ENCODE measurements around the gene RPH3AL.
A peak's percentile ranks its signal among the peaks of the same experiment; 100 is the strongest.

RPH3AL gene

GRCh38 chr17:193841-194806 lies 158.5 kb downstream of the RPH3AL start:
- no peak for DNase-seq

GRCh38 chr17:193426-193810 lies 159.2 kb downstream of the RPH3AL start:
- no peak for DNase-seq

GRCh38 chr17:192666-193425 lies 159.8 kb downstream of the RPH3AL start:
- DNase-seq: no peak

- DNase-seq: no peak
Measured at GRCh38 chr17:189444-189843, 163.2 kb downstream of the RPH3AL start.

- DNase-seq: no peak
Measured at GRCh38 chr17:187130-187529, 165.5 kb downstream of the RPH3AL start.

- peak; percentile 37 for DNase-seq
Measured at GRCh38 chr17:185445-186138, 167.0 kb downstream of the RPH3AL start.

- no peak for DNase-seq
Measured at GRCh38 chr17:183021-183420, 169.6 kb downstream of the RPH3AL start.

- no peak for DNase-seq
Measured at GRCh38 chr17:182050-182751, 170.4 kb downstream of the RPH3AL start.

GRCh38 chr17:181245-182049 lies 171.2 kb downstream of the RPH3AL start, which contains the start of gene DOC2B:
DOC2B (minus strand) TSS chr17:181650; CDS start chr17:181479, 171 bp downstream.
- no peak for DNase-seq

GRCh38 chr17:180381-181244 lies 172.0 kb downstream of the RPH3AL start:
- DNase-seq: no peak

GRCh38 chr17:179781-180380 lies 172.7 kb downstream of the RPH3AL start:
- DNase-seq: no peak

- no peak for DNase-seq
Measured at GRCh38 chr17:179066-179432, 173.6 kb downstream of the RPH3AL start.

GRCh38 chr17:178292-179065 lies 174.1 kb downstream of the RPH3AL start:
- DNase-seq: no peak

- DNase-seq: no peak
Measured at GRCh38 chr17:177762-178161, 174.8 kb downstream of the RPH3AL start.

GRCh38 chr17:177155-177554 lies 175.5 kb downstream of the RPH3AL start:
- no peak for DNase-seq

GRCh38 chr17:173166-173911 lies 179.3 kb downstream of the RPH3AL start:
- no peak for DNase-seq

GRCh38 chr17:172401-172800 lies 180.2 kb downstream of the RPH3AL start:
- DNase-seq: no peak

- no peak for DNase-seq
Measured at GRCh38 chr17:171871-172270, 180.7 kb downstream of the RPH3AL start.

Measured in CD4-positive, alpha-beta T cell treated with Interleukin-21 for 1 hour (primary cell).